Stomach (tissue), 9 donors: ENCODE measurements around the gene SLC37A4. TPM values are rescaled to one million over a fixed set of nuclear protein-coding genes. Genes with fewer than 3 reads are reported as not detected.

Experiments
- DNase-seq, 2 donors: peaks; one replicate each; pipeline versions ENCODE4 v3.0.0 to v3.0.0-alpha.2; 2013 to 2019
- H3K27ac ChIP-seq, 5 donors: fragments of 200-600 bp in 4 of 5; sonication (generic) in 4 of 5; one replicate each; pipeline ENCODE4 v1.5.1; 2013 to 2019; ENCODE audit warnings: mild to moderate bottlenecking in 1 of 5, moderate library complexity in 1 of 5
- H3K27me3 ChIP-seq, 3 donors: fragments of 200-600 bp; sonication (generic); one replicate each; pipeline ENCODE4 v1.5.1; 2017 to 2019; ENCODE audit warnings: mixed run types in 1 of 3
- H3K36me3 ChIP-seq, 4 donors: fragments of 200-600 bp; sonication (generic); 1 replicate in 3 of 4; 2 replicates in 1 of 4; pipeline ENCODE4 v1.5.1; 2016 to 2019
- H3K4me1 ChIP-seq, 4 donors: fragments of 200-600 bp; sonication (generic); one replicate each; pipeline ENCODE4 v1.5.1; 2016 to 2019
- H3K4me3 ChIP-seq, 4 donors: fragments of 200-600 bp; sonication (generic) in 3 of 4; one replicate each; pipeline ENCODE4 v1.5.1; 2016 to 2019; ENCODE audit warnings: mild to moderate bottlenecking in 1 of 4
- H3K9me3 ChIP-seq, 4 donors: fragments of 200-600 bp; sonication (generic); one replicate each; pipeline ENCODE4 v1.5.1; 2016 to 2019
- CTCF ChIP-seq, 7 experiments: fragments of 450-650 bp in 4 of 7; fragments of 200-600 bp in 3 of 7; sonication (generic) in 3 of 7; IDR thresholded peaks; one replicate each; pipeline ENCODE4 v1.5.1; 2016 to 2019; ENCODE audit warnings: antibody characterized with exemption in 7 of 7, control low read depth in 2 of 7, mild to moderate bottlenecking in 1 of 7
- EP300 ChIP-seq: sonication (generic); formaldehyde crosslinking; IDR thresholded peaks from one replicate; pipeline ENCODE4 v1.6.1; 2017; ENCODE audit warnings: antibody characterized with exemption
- POLR2A ChIP-seq, 4 donors: fragments of 450-650 bp; IDR thresholded peaks; one replicate each; pipeline ENCODE4 v1.6.1; 2016; ENCODE audit warnings: antibody characterized with exemption in 4 of 4, control low read depth in 2 of 4, mild to moderate bottlenecking in 1 of 4, moderate library complexity in 1 of 4
- POLR2AphosphoS5 ChIP-seq, 3 donors: sonication (generic); formaldehyde crosslinking; IDR thresholded peaks; one replicate each; pipeline ENCODE4 v1.6.1; 2016; ENCODE audit warnings: antibody characterized with exemption in 3 of 3
- WGBS, 5 donors: extraction: QIAGEN DNeasy Blood & Tissue Kit in 3 of 5; methylation state at CpG; one replicate each; pipeline versions ENCODE4 v1.1.5 to v1.1.7; 2013 to 2018; 5-methylcytosine and 5-hydroxymethylcytosine counted together
- intact Hi-C: fragments of 100-400 bp; cut with DNase I; formaldehyde crosslinking; loops from one replicate; pipeline ENCODE4 v1.15.1; 2023; ENCODE audit warnings: low total_unique reads
- polyA plus RNA-seq, 3 donors: library from polyadenylated mRNA; stranded (reverse); fragments of 200-250 nt; gene quantifications; one replicate each; pipeline ENCODE4 v1.2.3, GENCODE V29; 2013
- small RNA-seq, 4 donors: library from RNA; depleted of rRNA; stranded (forward); fragments of <200 nt; gene quantifications; one replicate each; pipeline ENCODE3, GENCODE V24; 2016
- total RNA-seq, 5 donors: library from RNA; depleted of rRNA; stranded (reverse); fragments of >200 nt; gene quantifications; one replicate each; pipeline versions ENCODE4 v1.1.0 to v1.2.3, GENCODE V29; 2014 to 2016
- donor health status: healthy with polysubstance abuse.
- donor health status: Bipolar disorder and iron deficiency.
- donor health status: healthy.

Gene SLC37A4
- total and polyA plus RNA-seq, 8 donors = 12.4 to 126 (median 18.2) TPM

GRCh38 chr11:118975771-118976709 is 54.6 kb downstream of the SLC37A4 start:
- intact Hi-C loops = no loop called here
- no peak overlapping the region for H3K4me3 ChIP-seq
- no peaks in the 10 kb centered on the region for H3K36me3 ChIP-seq
- no peak for DNase-seq
- WGBS, 5 donors = 76 to 78% (median 78%) methylated on average over 15 of the region's 15 CpGs
- TF ChIP-seq EP300 (no peak), CTCF (IDR thresholded peaks at IDR 0.05) (no peak), POLR2A (IDR thresholded peaks at IDR 0.05) (no peak), POLR2AphosphoS5 (IDR thresholded peaks at IDR 0.05) (no peak)
- H3K4me1 ChIP-seq = peaks cover 0 to 9% (median 4%) of the 10 kb centered on the region in 4 donors
- no peaks in the 10 kb centered on the region for H3K9me3 ChIP-seq
- H3K27me3 ChIP-seq = peaks cover 0 to 34% (median 6%) of the 10 kb centered on the region in 3 donors
- H3K27ac ChIP-seq = no peak overlapping the region

Small RNAs within 50 kb of the gene (small RNA-seq; reads per million reads assigned to genes)
- gene AP003392.2 (0 reads per million in 4 donors), gene RF00017 (0 reads per million in 4 donors), gene RF00019 (0 reads per million in 4 donors)

Other genes starting within 250 kb of the SLC37A4 start
- 100 to 1,000 TPM in 2 of 5 donors, 10 to 100 TPM in 3; 21.6 to 203 (median 99.3) TPM for gene DDX6, start 239.7 kb downstream of the SLC37A4 start, total RNA-seq
- gene DDX6, start 239.7 kb downstream of the SLC37A4 start, polyA plus RNA-seq = 10 to 100 TPM; 17.1 to 21.2 (median 18.4) TPM
- under 1 TPM in 1 of 5 donors, not detected in 4; 0.14 TPM for gene CXCR5, start 147.0 kb downstream of the SLC37A4 start, total RNA-seq
- gene CXCR5, start 147.0 kb downstream of the SLC37A4 start, polyA plus RNA-seq = under 1 TPM; 0.12 to 0.60 (median 0.15) TPM
- gene BCL9L, start 105.0 kb downstream of the SLC37A4 start, total RNA-seq = 10 to 100 TPM in 4 of 5 donors, 1 to 10 TPM in 1; 9.9 to 35.2 (median 20.4) TPM
- 10 to 100 TPM in 1 of 3 donors, 1 to 10 TPM in 2; 4.2 to 11.7 (median 6.0) TPM for gene BCL9L, start 105.0 kb downstream of the SLC37A4 start, polyA plus RNA-seq
- not detected for gene UPK2, start 74.6 kb downstream of the SLC37A4 start, total RNA-seq
- under 1 TPM in 1 of 3 donors, not detected in 2; 0.50 TPM for gene UPK2, start 74.6 kb downstream of the SLC37A4 start, polyA plus RNA-seq
- not detected for gene FOXR1, start 59.1 kb downstream of the SLC37A4 start, total RNA-seq
- not detected for gene FOXR1, start 59.1 kb downstream of the SLC37A4 start, polyA plus RNA-seq
- 100 to 1,000 TPM in 1 of 5 donors, 10 to 100 TPM in 4; 34.8 to 310 (median 64.0) TPM for gene CENATAC, start 32.7 kb downstream of the SLC37A4 start, total RNA-seq
- gene CENATAC, start 32.7 kb downstream of the SLC37A4 start, polyA plus RNA-seq = 10 to 100 TPM; 17.8 to 38.0 (median 18.0) TPM
- 1,000 to 10,000 TPM in 3 of 5 donors, 100 to 1,000 TPM in 2; 157 to 2,308 (median 1,395) TPM for gene RPS25, start 12.5 kb downstream of the SLC37A4 start, total RNA-seq
- gene RPS25, start 12.5 kb downstream of the SLC37A4 start, polyA plus RNA-seq = 1,000 to 10,000 TPM; 2,403 to 3,218 (median 2,977) TPM
- gene TRAPPC4, start 12.1 kb downstream of the SLC37A4 start, total RNA-seq = 10 to 100 TPM; 13.4 to 81.4 (median 20.0) TPM
- 10 to 100 TPM; 29.6 to 49.6 (median 34.1) TPM for gene TRAPPC4, start 12.1 kb downstream of the SLC37A4 start, polyA plus RNA-seq
- 100 to 1,000 TPM in 2 of 5 donors, 10 to 100 TPM in 3; 46.1 to 127 (median 80.0) TPM for gene HYOU1, start 26.3 kb upstream of the SLC37A4 start, total RNA-seq
- gene HYOU1, start 26.3 kb upstream of the SLC37A4 start, polyA plus RNA-seq = 10 to 100 TPM; 12.7 to 57.2 (median 26.7) TPM
- gene VPS11, start 36.9 kb upstream of the SLC37A4 start, total RNA-seq = 100 to 1,000 TPM in 1 of 5 donors, 10 to 100 TPM in 3, 1 to 10 TPM in 1; 8.2 to 190 (median 21.1) TPM
- 10 to 100 TPM; 25.5 to 43.1 (median 40.9) TPM for gene VPS11, start 36.9 kb upstream of the SLC37A4 start, polyA plus RNA-seq
- 10 to 100 TPM in 1 of 5 donors, 1 to 10 TPM in 3, not detected in 1; 3.8 to 15.9 (median 8.1) TPM for gene HMBS, start 54.0 kb upstream of the SLC37A4 start, total RNA-seq
- 10 to 100 TPM; 23.0 to 25.0 (median 23.5) TPM for gene HMBS, start 54.0 kb upstream of the SLC37A4 start, polyA plus RNA-seq
- 10 to 100 TPM in 3 of 5 donors, 1 to 10 TPM in 2; 2.3 to 27.7 (median 13.2) TPM for gene DPAGT1, start 71.0 kb upstream of the SLC37A4 start, total RNA-seq
- gene DPAGT1, start 71.0 kb upstream of the SLC37A4 start, polyA plus RNA-seq = 10 to 100 TPM; 14.4 to 28.5 (median 14.5) TPM
- 10 to 100 TPM in 3 of 5 donors, 1 to 10 TPM in 2; 2.6 to 19.9 (median 13.4) TPM for gene C2CD2L, start 76.5 kb upstream of the SLC37A4 start, total RNA-seq
- 1 to 10 TPM; 1.7 to 6.1 (median 2.4) TPM for gene C2CD2L, start 76.5 kb upstream of the SLC37A4 start, polyA plus RNA-seq
- 10 to 100 TPM; 17.1 to 80.8 (median 43.6) TPM for gene HINFP, start 90.7 kb upstream of the SLC37A4 start, total RNA-seq
- 10 to 100 TPM in 2 of 3 donors, 1 to 10 TPM in 1; 9.2 to 11.9 (median 10.1) TPM for gene HINFP, start 90.7 kb upstream of the SLC37A4 start, polyA plus RNA-seq
- gene ABCG4, start 118.2 kb upstream of the SLC37A4 start, total RNA-seq = under 1 TPM in 1 of 5 donors, not detected in 4; 0.37 TPM
- gene ABCG4, start 118.2 kb upstream of the SLC37A4 start, polyA plus RNA-seq = under 1 TPM in 2 of 3 donors, not detected in 1; 0.06 to 0.10 TPM
- gene NLRX1, start 137.8 kb upstream of the SLC37A4 start, total RNA-seq = 100 to 1,000 TPM in 1 of 5 donors, 10 to 100 TPM in 3, 1 to 10 TPM in 1; 7.0 to 101 (median 17.9) TPM
- 10 to 100 TPM in 1 of 3 donors, 1 to 10 TPM in 2; 3.8 to 10.4 (median 4.8) TPM for gene NLRX1, start 137.8 kb upstream of the SLC37A4 start, polyA plus RNA-seq
- 100 to 1,000 TPM in 1 of 5 donors, 10 to 100 TPM in 1, 1 to 10 TPM in 2, not detected in 1; 3.3 to 130 (median 9.5) TPM for gene NHERF4, start 154.6 kb upstream of the SLC37A4 start, total RNA-seq
- gene NHERF4, start 154.6 kb upstream of the SLC37A4 start, polyA plus RNA-seq = 1 to 10 TPM in 2 of 3 donors, under 1 TPM in 1; 0.13 to 2.4 (median 2.1) TPM
- gene CBL, start 175.5 kb upstream of the SLC37A4 start, total RNA-seq = 10 to 100 TPM in 4 of 5 donors, 1 to 10 TPM in 1; 1.4 to 13.8 (median 11.7) TPM
- 1 to 10 TPM; 2.7 to 4.2 (median 3.0) TPM for gene CBL, start 175.5 kb upstream of the SLC37A4 start, polyA plus RNA-seq